Thymus (tissue), 11 donors: ENCODE measurements around the gene PARD3. TPM values are rescaled to one million over a fixed set of nuclear protein-coding genes. Genes with fewer than 3 reads are reported as not detected.

Experiments
- DNase-seq, 9 donors: peaks; one replicate each; pipeline ENCODE4 v3.0.0-alpha.2; 2013; ENCODE audit warnings: low spot score in 9 of 9, low read depth in 6 of 9, missing footprints in 1 of 9
- H3K27ac ChIP-seq, 2 donors: one replicate each; pipeline ENCODE4 v1.5.1; 2013; ENCODE audit warnings: control low read depth in 1 of 2, low read depth in 1 of 2, low read length in 1 of 2, mild to moderate bottlenecking in 1 of 2, moderate library complexity in 1 of 2
- H3K27me3 ChIP-seq, 2 donors: one replicate each; pipeline ENCODE4 v1.5.1; 2013; ENCODE audit warnings: low read length in 1 of 2; ENCODE audit not compliant: control insufficient read depth in 2 of 2, insufficient read depth in 1 of 2
- H3K36me3 ChIP-seq, 2 donors: one replicate each; pipeline ENCODE4 v1.5.1; 2013; ENCODE audit warnings: low read length in 1 of 2, mild to moderate bottlenecking in 1 of 2, moderate library complexity in 1 of 2; ENCODE audit not compliant: control insufficient read depth in 2 of 2, insufficient read depth in 2 of 2
- H3K4me1 ChIP-seq, 2 donors: one replicate each; pipeline ENCODE4 v1.5.1; 2013; ENCODE audit warnings: low read length in 2 of 2; ENCODE audit not compliant: control insufficient read depth in 2 of 2, insufficient read depth in 2 of 2
- H3K4me3 ChIP-seq, 2 donors: one replicate each; pipeline ENCODE4 v1.5.1; 2013; ENCODE audit warnings: low read length in 2 of 2, control low read depth in 1 of 2, mild to moderate bottlenecking in 1 of 2
- H3K9me3 ChIP-seq, 2 donors: one replicate each; pipeline ENCODE4 v1.5.1; 2013; ENCODE audit warnings: low read length in 1 of 2, mild to moderate bottlenecking in 1 of 2; ENCODE audit not compliant: control insufficient read depth in 2 of 2, insufficient read depth in 1 of 2
- WGBS: extraction: QIAGEN DNeasy Blood & Tissue Kit; methylation state at CpG from one replicate; pipeline ENCODE4 v1.1.7; 2013; 5-methylcytosine and 5-hydroxymethylcytosine counted together
- polyA plus RNA-seq: library from polyadenylated mRNA; stranded (reverse); fragments of 200-250 nt; gene quantifications from one replicate; pipeline ENCODE4 v1.2.3, GENCODE V29; 2013
- total RNA-seq: library from RNA; stranded (reverse); fragments of 120-200 nt; gene quantifications from one replicate; pipeline ENCODE4 v1.2.4, GENCODE V29; 2013
- donor health status: healthy.

Gene PARD3
- total and polyA plus RNA-seq, 2 donors = 13.3 to 23.5 TPM

- H3K4me1 ChIP-seq = peaks cover 17 to 29% of the 10 kb centered on the region in 2 donors
- H3K27me3 ChIP-seq = no peaks in the 10 kb centered on the region
- H3K4me3 ChIP-seq = no peak overlapping the region
- H3K36me3 ChIP-seq = no peaks in the 10 kb centered on the region
- peak in 8 of 9 donors; percentile 13 to 72 (median 36) for DNase-seq
- H3K27ac ChIP-seq = no peak overlapping the region
- H3K9me3 ChIP-seq = no peaks in the 10 kb centered on the region
- 8% methylated on average over 4 of the region's 4 CpGs for WGBS
Observed at GRCh38 chr10:34251177-34251576, 563.9 kb downstream of the PARD3 start.

- H3K27ac ChIP-seq = no peak overlapping the region
- DNase-seq = peak in 1 of 9 donors; percentile 10
- 95% methylated on average over 3 of the region's 3 CpGs for WGBS
Observed at GRCh38 chr10:34250722-34251121, 564.4 kb downstream of the PARD3 start.

GRCh38 chr10:34249634-34250033 lies 565.5 kb downstream of the PARD3 start:
- Histone ChIP-seq H3K36me3 (no peaks in the 10 kb centered on the region), H3K27ac (no peak overlapping the region), H3K9me3 (no peaks in the 10 kb centered on the region), H3K4me3 (no peak overlapping the region), H3K4me1 (peaks cover 17 to 25% of the 10 kb centered on the region in 2 donors), H3K27me3 (no peaks in the 10 kb centered on the region)
- DNase-seq = no peak
- 93% methylated on average over 4 of the region's 4 CpGs for WGBS

More at GRCh38 chr10:34250722-34251121, 564.4 kb downstream of the PARD3 start:
- H3K27me3 ChIP-seq = no peaks in the 10 kb centered on the region
- H3K4me3 ChIP-seq = no peak overlapping the region
- H3K9me3 ChIP-seq = no peaks in the 10 kb centered on the region
- no peaks in the 10 kb centered on the region for H3K36me3 ChIP-seq
- peaks cover 17 to 29% of the 10 kb centered on the region in 2 donors for H3K4me1 ChIP-seq

- H3K36me3 ChIP-seq = no peaks in the 10 kb centered on the region
- no peak overlapping the region for H3K4me3 ChIP-seq
- no peaks in the 10 kb centered on the region for H3K27me3 ChIP-seq
- H3K4me1 ChIP-seq = peaks cover 10 to 13% of the 10 kb centered on the region in 2 donors
- H3K9me3 ChIP-seq = no peaks in the 10 kb centered on the region
- no peak overlapping the region for H3K27ac ChIP-seq
- over 99% methylated on average over 3 of the region's 3 CpGs for WGBS
- no peak for DNase-seq
Observed at GRCh38 chr10:34247560-34247959, 567.5 kb downstream of the PARD3 start.

GRCh38 chr10:34244756-34245484 lies 570.2 kb downstream of the PARD3 start:
- DNase-seq = no peak
- H3K36me3 ChIP-seq = no peaks in the 10 kb centered on the region
- no peak overlapping the region for H3K4me3 ChIP-seq
- H3K9me3 ChIP-seq = peaks cover 0 to 2% of the 10 kb centered on the region in 2 donors
- H3K27me3 ChIP-seq = no peaks in the 10 kb centered on the region
- H3K27ac ChIP-seq = no peak overlapping the region
- H3K4me1 ChIP-seq = peaks cover 0 to 6% of the 10 kb centered on the region in 2 donors
- 97% methylated on average over 9 of the region's 9 CpGs for WGBS

- no peak for DNase-seq
- WGBS = 94% methylated on average over 10 of the region's 10 CpGs
- H3K27me3 ChIP-seq = no peaks in the 10 kb centered on the region
- H3K4me3 ChIP-seq = no peak overlapping the region
- H3K9me3 ChIP-seq = peaks cover 0 to 2% of the 10 kb centered on the region in 2 donors
- H3K4me1 ChIP-seq = peaks cover 3 to 6% of the 10 kb centered on the region in 2 donors
- H3K36me3 ChIP-seq = no peaks in the 10 kb centered on the region
- H3K27ac ChIP-seq = no peak overlapping the region
Observed at GRCh38 chr10:34241226-34242000, 573.7 kb downstream of the PARD3 start.

- H3K4me1 ChIP-seq = peaks cover 3 to 6% of the 10 kb centered on the region in 2 donors
- H3K4me3 ChIP-seq = no peak overlapping the region
- H3K9me3 ChIP-seq = peaks cover 0 to 2% of the 10 kb centered on the region in 2 donors
- no peak overlapping the region for H3K27ac ChIP-seq
- 99% methylated on average over 7 of the region's 7 CpGs for WGBS
- no peaks in the 10 kb centered on the region for H3K27me3 ChIP-seq
- no peak for DNase-seq
- no peaks in the 10 kb centered on the region for H3K36me3 ChIP-seq
Observed at GRCh38 chr10:34240039-34240438, 575.1 kb downstream of the PARD3 start.

- H3K36me3 ChIP-seq = no peaks in the 10 kb centered on the region
- DNase-seq = no peak
- H3K9me3 ChIP-seq = peaks cover 0 to 2% of the 10 kb centered on the region in 2 donors
- no peak overlapping the region for H3K4me3 ChIP-seq
- no peak overlapping the region for H3K27ac ChIP-seq
- peaks cover 3 to 6% of the 10 kb centered on the region in 2 donors for H3K4me1 ChIP-seq
- no peaks in the 10 kb centered on the region for H3K27me3 ChIP-seq
- 97% methylated on average over 1 of the region's 1 CpG for WGBS
Observed at GRCh38 chr10:34237898-34238455, 577.1 kb downstream of the PARD3 start.

GRCh38 chr10:34236931-34237330 lies 578.2 kb downstream of the PARD3 start:
- no peaks in the 10 kb centered on the region for H3K36me3 ChIP-seq
- peaks cover 3 to 6% of the 10 kb centered on the region in 2 donors for H3K4me1 ChIP-seq
- peak in 2 of 9 donors; percentile 39 to 49 for DNase-seq
- H3K27me3 ChIP-seq = no peaks in the 10 kb centered on the region
- WGBS = 13% methylated on average over 4 of the region's 4 CpGs
- H3K4me3 ChIP-seq = no peak overlapping the region
- no peak overlapping the region for H3K27ac ChIP-seq
- H3K9me3 ChIP-seq = peaks cover 0 to 2% of the 10 kb centered on the region in 2 donors
